Pancreas (tissue), 10 donors: ENCODE measurements around the gene FHOD1. TPM values are rescaled to one million over a fixed set of nuclear protein-coding genes. Genes with fewer than 3 reads are reported as not detected.

Experiments used
- ATAC-seq, 4 donors: fragments of 200-7000 bp; cut with Tn5 transposase; one replicate each; pipeline versions ENCODE4 v1.8.0 to v1.9.1; 2020; ENCODE audit warnings: mild to moderate bottlenecking in 4 of 4, moderate library complexity in 4 of 4
- DNase-seq, 6 donors: peaks; one replicate each; pipeline ENCODE4 v3.0.0-alpha.2; 2020
- FAIRE-seq: peaks from 2 replicates; lab custom pipeline; 2012; peaks lifted over from hg19 to GRCh38; lab: Jason Lieb, UNC
- H3K27ac ChIP-seq, 4 donors: fragments of 200-600 bp; sonication (generic); 1 replicate in 3 of 4; 2 replicates in 1 of 4; pipeline versions ENCODE4 v1.5.0 to v1.8.0; 2020
- H3K27me3 ChIP-seq, 4 donors: fragments of 200-600 bp; one replicate each; pipeline ENCODE4 v1.8.0; 2021
- H3K36me3 ChIP-seq, 3 donors: fragments of 200-600 bp; sonication (generic) in 1 of 3; one replicate each; pipeline versions ENCODE4 v1.5.0 to v1.8.0; 2020 to 2021
- H3K4me1 ChIP-seq, 3 donors: fragments of 200-600 bp; one replicate each; pipeline ENCODE4 v1.8.0; 2021
- H3K4me3 ChIP-seq, 4 donors: fragments of 200-600 bp; sonication (generic) in 2 of 4; one replicate each; pipeline versions ENCODE4 v1.5.0 to v1.8.0; 2020 to 2021
- H3K9me3 ChIP-seq, 4 donors: fragments of 200-600 bp; one replicate each; pipeline ENCODE4 v1.8.0; 2021
- WGBS, 2 donors: extraction: QIAGEN DNeasy Blood & Tissue Kit; methylation state at CpG; one replicate each; pipeline ENCODE4 v1.1.7; 2013; 5-methylcytosine and 5-hydroxymethylcytosine counted together
- intact Hi-C, 3 donors: fragments of 100-400 bp; cut with DNase I; formaldehyde crosslinking; loops; one replicate each; pipeline versions ENCODE4 v1.11.1 to v1.14.2; 2022
- polyA plus RNA-seq, 2 donors: library from polyadenylated mRNA; stranded (reverse); fragments of 200-250 nt; gene quantifications; one replicate each; pipeline ENCODE4 v1.2.3, GENCODE V29; 2013
- total RNA-seq, 6 donors: library from RNA; stranded (reverse); fragmentation: NEBNext Ultra II Directional in 4 of 6; extraction: Animal tissue kit (Norgen Biotek cat#: 25700) in 4 of 6; gene quantifications; one replicate each; pipeline versions ENCODE4 v1.2.1 to v1.2.4, GENCODE V29; 2021 to 2023
- TF ChIP-seq, protein P1 (sequence below), 4 donors: fragments of 200-600 bp; sonication (generic) in 3 of 4; IDR thresholded peaks; one replicate each; pipeline versions ENCODE4 v1.5.0 to v1.8.0; 2021; ENCODE audit warnings: antibody characterized with exemption in 4 of 4
- donor health status: healthy with polysubstance abuse.
- donor health status: DM: no; HTN: no; CAD: no; lungs with moderate emphysema.
- donor health status: DM: no; HTN: no; CAD: no.
- donor health status: control.
- donor health status: control.
- donor health status: Bipolar disorder and iron deficiency.
- donor health status: DM: yes; HTN: yes; CAD: no.
- donor health status: DM: no; HTN: no; CAD: no.
- donor health status: DM: no; HTN: no; CAD: no.
- donor health status: DM: yes; HTN: yes; CAD: no.

The FHOD1 gene
- total and polyA plus RNA-seq, 8 donors: 7.8 to 41.2 (median 11.3) TPM

GRCh38 chr16:67257486-67258160, 10.3 kb upstream of the FHOD1 start:
- ATAC-seq (no peak), DNase-seq (no peak), FAIRE-seq (no peak)
- no peaks in the 10 kb centered on the region for H3K36me3 ChIP-seq
- TF ChIP-seq, protein P1, sequence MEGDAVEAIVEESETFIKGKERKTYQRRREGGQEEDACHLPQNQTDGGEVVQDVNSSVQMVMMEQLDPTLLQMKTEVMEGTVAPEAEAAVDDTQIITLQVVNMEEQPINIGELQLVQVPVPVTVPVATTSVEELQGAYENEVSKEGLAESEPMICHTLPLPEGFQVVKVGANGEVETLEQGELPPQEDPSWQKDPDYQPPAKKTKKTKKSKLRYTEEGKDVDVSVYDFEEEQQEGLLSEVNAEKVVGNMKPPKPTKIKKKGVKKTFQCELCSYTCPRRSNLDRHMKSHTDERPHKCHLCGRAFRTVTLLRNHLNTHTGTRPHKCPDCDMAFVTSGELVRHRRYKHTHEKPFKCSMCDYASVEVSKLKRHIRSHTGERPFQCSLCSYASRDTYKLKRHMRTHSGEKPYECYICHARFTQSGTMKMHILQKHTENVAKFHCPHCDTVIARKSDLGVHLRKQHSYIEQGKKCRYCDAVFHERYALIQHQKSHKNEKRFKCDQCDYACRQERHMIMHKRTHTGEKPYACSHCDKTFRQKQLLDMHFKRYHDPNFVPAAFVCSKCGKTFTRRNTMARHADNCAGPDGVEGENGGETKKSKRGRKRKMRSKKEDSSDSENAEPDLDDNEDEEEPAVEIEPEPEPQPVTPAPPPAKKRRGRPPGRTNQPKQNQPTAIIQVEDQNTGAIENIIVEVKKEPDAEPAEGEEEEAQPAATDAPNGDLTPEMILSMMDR (IDR thresholded peaks at IDR 0.05): no peak
- H3K4me3 ChIP-seq: no peak overlapping the region
- no peaks in the 10 kb centered on the region for H3K9me3 ChIP-seq
- no peaks in the 10 kb centered on the region for H3K4me1 ChIP-seq
- intact Hi-C loops: no loop called here
- 76 to 82% methylated on average over 4 of the region's 4 CpGs for WGBS, 2 donors
- no peak overlapping the region for H3K27ac ChIP-seq
- H3K27me3 ChIP-seq: no peaks in the 10 kb centered on the region

DNA sequence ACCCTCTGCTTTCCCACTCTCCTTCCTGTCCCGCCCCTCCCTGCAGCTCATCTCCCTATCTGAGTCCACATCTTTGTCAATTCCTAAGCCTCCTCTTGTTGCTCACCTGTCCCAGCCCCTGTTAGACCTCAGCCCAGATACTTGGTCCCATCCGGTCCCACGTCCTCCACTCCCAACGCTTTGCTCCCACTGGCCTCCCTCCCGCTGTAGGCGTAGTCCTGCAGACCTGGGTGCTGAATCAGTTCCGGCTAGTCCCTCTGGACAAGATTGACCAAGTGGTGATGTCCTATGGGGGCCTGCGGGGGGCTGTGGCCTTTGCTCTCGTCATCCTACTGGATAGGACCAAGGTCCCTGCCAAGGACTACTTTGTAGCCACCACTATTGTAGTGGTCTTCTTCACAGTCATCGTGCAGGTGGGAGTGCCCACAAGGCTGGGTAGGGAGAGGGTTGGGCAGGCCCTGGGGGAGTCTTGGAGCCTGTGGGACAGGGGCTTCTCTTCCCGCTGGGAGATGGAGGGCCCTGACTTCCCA, 9.5 kb upstream of the FHOD1 start:
- FAIRE-seq: no peak
- no peak for ATAC-seq
- no peak for DNase-seq
- Histone ChIP-seq H3K36me3 (no peaks in the 10 kb centered on the region), H3K4me1 (no peaks in the 10 kb centered on the region), H3K27me3 (no peaks in the 10 kb centered on the region), H3K9me3 (no peaks in the 10 kb centered on the region), H3K27ac (no peak overlapping the region), H3K4me3 (no peak overlapping the region)
- 88 to 92% methylated on average over 11 of the region's 11 CpGs for WGBS, 2 donors
- TF ChIP-seq, protein P1 (IDR thresholded peaks at IDR 0.05): no peak
- intact Hi-C loops: no loop called here

DNA sequence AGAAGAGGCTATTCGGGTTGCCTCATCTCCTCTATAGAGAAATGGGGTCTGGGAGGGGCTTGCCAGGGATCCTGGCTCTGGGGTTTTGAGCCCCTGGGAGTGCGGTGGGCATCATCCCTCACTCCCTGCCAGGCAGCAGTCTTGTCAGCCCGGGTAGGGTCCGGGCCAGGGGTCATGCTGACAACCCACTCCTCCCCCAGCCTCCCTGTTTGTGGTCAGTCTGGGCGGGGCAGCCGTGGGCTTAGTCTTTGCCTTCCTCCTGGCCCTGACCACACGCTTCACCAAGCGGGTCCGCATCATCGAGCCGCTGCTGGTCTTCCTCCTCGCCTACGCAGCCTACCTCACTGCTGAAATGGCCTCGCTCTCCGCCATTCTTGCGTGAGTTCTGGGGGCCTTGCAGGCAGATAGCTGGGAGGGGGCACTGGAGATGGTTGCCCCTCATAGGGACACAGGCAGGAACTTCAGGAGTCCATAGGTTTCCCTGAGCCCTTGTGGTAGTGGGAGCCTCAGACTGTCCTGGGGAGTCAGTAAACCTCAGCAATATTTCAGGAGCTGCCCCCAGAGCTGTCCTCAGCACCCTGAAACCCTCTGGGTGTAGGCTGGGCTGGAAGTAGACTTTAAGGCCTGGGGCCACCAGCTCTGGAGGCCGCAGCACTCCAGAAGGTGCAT, 8.4 kb upstream of the FHOD1 start:
- DNase-seq (peak in 1 of 6 donors; percentile 15), FAIRE-seq (no peak)
- TF ChIP-seq, protein P1 (IDR thresholded peaks at IDR 0.05): no peak

GRCh38 chr16:67254801-67255552, 7.7 kb upstream of the FHOD1 start:
- FAIRE-seq: no peak
- H3K9me3 ChIP-seq: no peaks in the 10 kb centered on the region
- H3K4me1 ChIP-seq: no peaks in the 10 kb centered on the region
- H3K4me3 ChIP-seq: no peak overlapping the region
- no peak for ATAC-seq
- intact Hi-C loops: no loop called here
- H3K36me3 ChIP-seq: no peaks in the 10 kb centered on the region
- DNase-seq: peak in 1 of 6 donors; percentile 15
- H3K27ac ChIP-seq: no peak overlapping the region
- TF ChIP-seq, protein P1 (IDR thresholded peaks at IDR 0.05): no peak
- no peaks in the 10 kb centered on the region for H3K27me3 ChIP-seq
- 85 to 86% methylated on average over 18 of the region's 18 CpGs for WGBS, 2 donors

More for the DNA sequence above, 8.4 kb upstream of the FHOD1 start:
- no peak overlapping the region for H3K4me3 ChIP-seq
- H3K4me1 ChIP-seq: no peaks in the 10 kb centered on the region
- WGBS, 2 donors: 87 to 92% methylated on average over 17 of the region's 17 CpGs
- no peaks in the 10 kb centered on the region for H3K27me3 ChIP-seq
- H3K9me3 ChIP-seq: no peaks in the 10 kb centered on the region
- H3K27ac ChIP-seq: no peak overlapping the region
- intact Hi-C loops: no loop called here
- no peaks in the 10 kb centered on the region for H3K36me3 ChIP-seq
- no peak for ATAC-seq
